ENCODE measurements around the gene FOXO1.

- TF ChIP-seq CTCF (IDR thresholded peaks at IDR 0.05; ENCODE audit: low read depth, low read length) (no peak), POLR2A (IDR thresholded peaks at IDR 0.05; ENCODE audit: extremely low read depth, insufficient read length) (no peak), MAX (IDR thresholded peaks at IDR 0.05; ENCODE audit: low read depth, low read length) (no peak)
Measured at GRCh38 chr13:40599124-40599523, 67.3 kb downstream of the FOXO1 start.
